HG02981 (cell line): Measurements from ENCODE around the gene TOX3.
A peak's percentile ranks its signal among the peaks of the same experiment; 100 is the strongest.

Source experiments
- ATAC-seq: cut with Tn5 transposase; IDR thresholded peaks from one replicate; pipeline ENCODE4 v1.9.1; 2021; ENCODE audit warnings: mild to moderate bottlenecking, moderate library complexity; ENCODE audit not compliant: unreplicated experiment

The TOX3 gene

DNA sequence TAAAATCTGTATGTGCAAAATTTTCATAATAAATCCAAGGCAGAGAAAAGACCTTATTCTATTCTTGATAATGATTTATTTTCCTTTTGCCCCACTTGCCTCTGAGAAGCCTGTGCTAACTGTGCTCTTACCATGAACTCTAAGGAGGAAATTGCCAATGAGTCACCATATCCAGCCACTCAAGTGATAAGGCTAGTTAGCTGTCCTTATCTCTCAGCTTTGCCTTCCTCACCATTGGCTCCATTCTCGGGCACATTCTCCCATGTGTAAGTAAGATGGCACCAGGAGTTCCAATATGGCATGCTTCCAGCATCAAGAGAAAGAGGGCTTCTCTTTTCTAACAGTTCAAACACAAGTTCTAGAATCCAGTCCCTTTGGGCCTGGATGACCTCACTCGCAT lies 142.4 kb downstream of the TOX3 start:
- ATAC-seq: no peak

DNA sequence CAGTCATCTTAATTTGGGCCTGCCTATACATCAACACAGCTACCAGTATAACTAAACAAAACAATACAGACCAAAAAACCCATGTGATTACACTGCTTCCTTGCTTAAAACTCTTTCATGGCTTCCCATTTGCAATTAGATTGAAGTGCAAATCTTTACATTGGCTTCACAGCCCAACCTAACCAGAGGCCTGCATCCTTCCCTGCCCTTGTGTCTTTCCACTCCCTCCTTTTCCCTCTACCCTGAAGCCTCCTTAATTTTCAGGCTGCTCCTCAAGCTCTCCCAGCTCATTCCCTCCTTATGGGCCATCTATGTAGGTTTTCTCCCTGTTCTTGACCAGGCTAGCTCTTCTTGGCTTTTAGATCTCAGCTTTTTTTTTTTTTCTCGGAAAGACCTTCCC lies 147.8 kb downstream of the TOX3 start:
- no peak for ATAC-seq

DNA sequence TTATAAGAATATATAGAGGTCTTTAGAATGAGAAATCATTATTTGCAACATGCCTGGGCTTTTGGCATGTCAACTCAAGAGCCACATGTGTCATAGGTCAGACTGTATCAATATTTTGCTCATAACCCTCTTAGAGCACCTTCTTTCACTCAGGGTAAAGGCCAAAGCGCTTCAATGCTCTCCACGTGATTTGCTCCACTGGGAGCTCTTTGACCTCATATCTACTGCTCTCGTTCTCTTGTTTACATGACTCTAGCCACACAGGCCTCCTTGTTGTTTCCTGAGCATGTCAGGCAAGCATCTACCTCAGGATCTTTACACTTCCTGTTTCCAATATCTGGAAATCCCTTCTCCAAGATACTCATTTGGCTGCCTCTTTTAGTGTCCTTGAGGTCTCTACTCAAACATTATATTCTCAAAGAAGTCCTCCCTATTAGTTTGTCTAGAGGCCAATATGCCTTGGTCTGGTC lies 148.4 kb downstream of the TOX3 start:
- no peak for ATAC-seq

DNA sequence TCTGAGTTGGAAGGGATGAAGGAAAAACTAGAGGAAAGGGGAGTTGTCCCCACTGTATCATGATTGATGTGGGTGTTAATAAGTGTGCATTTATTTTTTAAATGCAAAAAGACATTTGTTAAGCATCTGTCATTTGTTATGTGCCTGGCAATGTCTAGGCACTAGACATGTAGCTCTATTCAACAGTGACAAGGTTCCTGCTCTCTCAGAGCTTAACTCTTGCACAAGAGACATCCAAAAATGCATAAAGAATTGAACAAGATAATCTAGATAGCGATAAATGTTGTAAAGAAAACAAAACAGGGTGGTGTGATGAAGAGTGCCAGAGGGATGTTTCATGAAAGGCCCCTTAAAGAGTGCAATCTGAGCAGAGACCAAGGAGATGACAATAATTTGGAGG lies 148.9 kb downstream of the TOX3 start:
- ATAC-seq: no peak

DNA sequence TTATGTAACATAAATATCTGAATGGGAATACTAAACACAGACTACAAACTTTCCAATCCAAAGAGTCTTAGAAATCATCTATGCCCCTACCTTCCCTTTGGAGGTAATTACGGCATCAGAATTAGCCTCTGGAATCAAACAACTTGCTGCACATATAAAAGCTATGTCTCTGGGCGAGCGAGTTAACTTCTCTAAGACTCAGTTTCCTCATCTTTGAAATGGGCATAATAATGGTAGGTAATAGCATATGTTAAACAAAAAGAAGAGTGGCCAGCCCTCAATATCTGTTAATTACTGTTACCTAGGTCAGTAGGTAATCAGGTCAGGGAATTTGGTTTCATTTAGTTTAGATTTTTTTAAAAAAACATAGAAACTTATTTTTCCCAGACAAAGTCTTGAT lies 153.5 kb downstream of the TOX3 start:
- no peak for ATAC-seq

DNA sequence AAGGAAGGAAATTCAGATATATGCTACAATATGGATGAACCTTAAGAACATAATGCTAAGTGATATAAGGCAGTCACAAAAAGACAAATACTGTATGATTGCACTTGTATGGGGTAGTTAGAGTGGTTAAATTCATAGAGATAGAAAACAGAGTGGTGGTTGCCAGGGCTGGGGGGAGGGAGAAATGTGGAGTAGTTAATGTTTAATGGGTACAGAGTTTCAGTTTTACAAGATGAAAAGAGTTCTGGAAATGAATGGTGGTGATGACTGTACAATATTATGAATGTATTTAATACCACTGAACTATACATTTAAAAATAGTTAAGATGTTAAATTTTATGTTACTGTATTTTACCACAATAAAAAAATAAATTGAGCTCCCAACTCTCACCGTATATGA lies 157.9 kb downstream of the TOX3 start:
- peak; percentile 54 for ATAC-seq
